ENCODE data around the gene MAP3K6.
A peak's percentile ranks its signal among the peaks of the same experiment; 100 is the strongest.

The MAP3K6 gene

GRCh38 chr1:27353629-27354028, 13.1 kb downstream of the MAP3K6 start:
- no peak for DNase-seq

- no peak for DNase-seq
These were observed 13.6 kb downstream of the MAP3K6 start for GRCh38 chr1:27353166-27353565.

- DNase-seq = no peak
These were observed 15.1 kb downstream of the MAP3K6 start for GRCh38 chr1:27351541-27352107.

- no peak for DNase-seq
These were observed 15.9 kb downstream of the MAP3K6 start for GRCh38 chr1:27350663-27351540.

GRCh38 chr1:27349784-27350662, 16.7 kb downstream of the MAP3K6 start:
- DNase-seq = peak; percentile 57 to 68

- DNase-seq = peak; percentile 57 to 82
These were observed 17.6 kb downstream of the MAP3K6 start for GRCh38 chr1:27348861-27349783.

- DNase-seq = no peak
These were observed 19.7 kb downstream of the MAP3K6 start for GRCh38 chr1:27346991-27347624.

GRCh38 chr1:27346357-27346756, 20.4 kb downstream of the MAP3K6 start:
- DNase-seq = no peak

- no peak for DNase-seq
These were observed 21.5 kb downstream of the MAP3K6 start for GRCh38 chr1:27345272-27345671.

- no peak for DNase-seq
These were observed 23.1 kb downstream of the MAP3K6 start for GRCh38 chr1:27343639-27344025.

GRCh38 chr1:27342778-27343638, 23.8 kb downstream of the MAP3K6 start:
- DNase-seq = peak; percentile 44 to 51

- DNase-seq = peak in 1 of 2 experiments; percentile 11
These were observed 24.4 kb downstream of the MAP3K6 start for GRCh38 chr1:27342391-27342777.

- DNase-seq = peak; percentile 45 to 72
These were observed 25.1 kb downstream of the MAP3K6 start, which contains the start of gene SYTL1 for GRCh38 chr1:27341525-27342252. Gene SYTL1, plus strand, starts transcription at chr1:27342022. Its CDS starts 3,313 bp downstream, at chr1:27345335.

- DNase-seq = no peak
These were observed 27.5 kb downstream of the MAP3K6 start for GRCh38 chr1:27339213-27339612.

GRCh38 chr1:27338751-27339150, 28.0 kb downstream of the MAP3K6 start:
- DNase-seq = no peak

GRCh38 chr1:27336756-27337155, 30.0 kb downstream of the MAP3K6 start:
- no peak for DNase-seq

GRCh38 chr1:27335506-27336422, 31.0 kb downstream of the MAP3K6 start:
- DNase-seq = no peak

GRCh38 chr1:27333717-27334279, 33.0 kb downstream of the MAP3K6 start:
- DNase-seq = no peak
